HAP-1 (cell line): ENCODE results near the gene XPO6.
"Not testable (repeated sequence)": the region's sequence is repeated elsewhere in the genome, so short reads cannot be mapped to it uniquely, and the experiment has no call there.

ENCODE experiments used
- DNase-seq, 2 experiments: peaks; one replicate each; pipeline ENCODE4 v3.0.0-alpha.2; 2016 to 2020; ENCODE audit warnings: low spot score in 2 of 2
- H3K27me3 ChIP-seq: fragments of 250-450 bp; sonication (Bioruptor Pico); 2 replicates; pipeline ENCODE4 v1.5.1; 2020; ENCODE audit warnings: low read depth, mild to moderate bottlenecking, moderate library complexity
- H3K36me3 ChIP-seq: fragments of 250-450 bp; sonication (Bioruptor Pico); replicated peaks from 2 replicates; pipeline ENCODE4 v1.5.1; 2020; ENCODE audit warnings: mild to moderate bottlenecking
- H3K4me1 ChIP-seq: fragments of 250-450 bp; sonication (Bioruptor Pico); 2 replicates; pipeline ENCODE4 v1.5.1; 2020; ENCODE audit warnings: mild to moderate bottlenecking
- H3K4me3 ChIP-seq: fragments of 250-450 bp; sonication (Bioruptor Pico); 2 replicates; pipeline ENCODE4 v1.5.1; 2020; ENCODE audit warnings: mild to moderate bottlenecking, moderate library complexity
- H3K9me3 ChIP-seq: fragments of 250-450 bp; sonication (Bioruptor Pico); 2 replicates; pipeline ENCODE4 v1.5.1; 2020; ENCODE audit warnings: mild to moderate bottlenecking, moderate library complexity
- in situ Hi-C: fragments of 300-500 bp; cut with MboI; formaldehyde crosslinking; loops from 3 replicates; pipeline ENCODE4 v1.14.3; 2020; ENCODE audit warnings: low sequenced_read_pairs, inconsistent platforms, mixed read lengths

Gene XPO6, protein sequence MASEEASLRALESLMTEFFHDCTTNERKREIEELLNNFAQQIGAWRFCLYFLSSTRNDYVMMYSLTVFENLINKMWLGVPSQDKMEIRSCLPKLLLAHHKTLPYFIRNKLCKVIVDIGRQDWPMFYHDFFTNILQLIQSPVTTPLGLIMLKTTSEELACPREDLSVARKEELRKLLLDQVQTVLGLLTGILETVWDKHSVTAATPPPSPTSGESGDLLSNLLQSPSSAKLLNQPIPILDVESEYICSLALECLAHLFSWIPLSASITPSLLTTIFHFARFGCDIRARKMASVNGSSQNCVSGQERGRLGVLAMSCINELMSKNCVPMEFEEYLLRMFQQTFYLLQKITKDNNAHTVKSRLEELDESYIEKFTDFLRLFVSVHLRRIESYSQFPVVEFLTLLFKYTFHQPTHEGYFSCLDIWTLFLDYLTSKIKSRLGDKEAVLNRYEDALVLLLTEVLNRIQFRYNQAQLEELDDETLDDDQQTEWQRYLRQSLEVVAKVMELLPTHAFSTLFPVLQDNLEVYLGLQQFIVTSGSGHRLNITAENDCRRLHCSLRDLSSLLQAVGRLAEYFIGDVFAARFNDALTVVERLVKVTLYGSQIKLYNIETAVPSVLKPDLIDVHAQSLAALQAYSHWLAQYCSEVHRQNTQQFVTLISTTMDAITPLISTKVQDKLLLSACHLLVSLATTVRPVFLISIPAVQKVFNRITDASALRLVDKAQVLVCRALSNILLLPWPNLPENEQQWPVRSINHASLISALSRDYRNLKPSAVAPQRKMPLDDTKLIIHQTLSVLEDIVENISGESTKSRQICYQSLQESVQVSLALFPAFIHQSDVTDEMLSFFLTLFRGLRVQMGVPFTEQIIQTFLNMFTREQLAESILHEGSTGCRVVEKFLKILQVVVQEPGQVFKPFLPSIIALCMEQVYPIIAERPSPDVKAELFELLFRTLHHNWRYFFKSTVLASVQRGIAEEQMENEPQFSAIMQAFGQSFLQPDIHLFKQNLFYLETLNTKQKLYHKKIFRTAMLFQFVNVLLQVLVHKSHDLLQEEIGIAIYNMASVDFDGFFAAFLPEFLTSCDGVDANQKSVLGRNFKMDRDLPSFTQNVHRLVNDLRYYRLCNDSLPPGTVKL

DNA sequence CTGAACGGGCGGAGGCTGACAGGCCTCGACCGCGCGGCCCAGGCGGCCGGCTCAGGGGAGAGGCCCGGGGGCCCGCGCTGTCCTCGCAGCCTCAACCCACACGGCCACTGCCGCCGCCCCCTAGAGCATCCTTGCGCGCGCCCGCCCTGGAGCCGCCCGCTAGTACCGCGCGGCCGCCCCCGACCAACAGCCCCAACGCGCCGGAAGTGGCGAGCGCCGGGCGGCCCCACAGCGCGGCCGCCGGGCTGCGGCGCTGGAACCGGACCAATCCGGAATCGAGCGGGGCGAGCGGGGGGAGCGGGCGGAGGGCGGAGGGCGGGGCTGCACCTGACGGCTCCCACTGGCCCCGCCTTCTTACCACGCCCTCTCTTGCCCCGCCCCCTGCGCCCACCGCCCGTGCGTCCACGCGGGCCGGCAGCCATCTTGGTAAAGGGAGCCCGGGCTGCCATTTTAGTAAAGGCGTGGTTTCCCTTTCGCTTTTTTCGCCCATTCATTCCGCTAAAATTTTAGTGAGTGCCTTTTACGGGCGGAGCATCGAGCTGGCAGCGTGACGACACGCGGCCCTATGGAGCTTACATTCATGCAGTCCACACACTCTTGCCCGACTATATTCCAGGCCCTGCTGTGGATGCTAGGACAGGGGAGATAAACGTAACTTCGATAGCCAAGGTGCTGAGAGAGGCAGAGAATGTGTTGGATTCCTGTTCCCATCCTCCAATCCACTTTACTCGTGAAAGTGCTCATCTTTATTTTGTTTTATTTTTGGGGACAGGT lies at the start of gene XPO6:
Gene XPO6 (minus strand): TSS at position 208 of the 774 bp plus-strand sequence. CDS start 597 bp downstream, outside the sequence.
- peak within 1 kb of the TSS; percentile 84 for H3K4me3 ChIP-seq
- in situ Hi-C loops, result loop anchor here (5.0 to 25.0 kb wide), 2 partner anchors 45 to 250 kb away; no protein-coding TSS in a partner anchor
- H3K27me3 ChIP-seq, result no peaks in the 10 kb centered on the region
- peaks cover 21% of the 10 kb centered on the region for H3K4me1 ChIP-seq
- peaks cover 26% of the 10 kb centered on the region for H3K36me3 ChIP-seq
- H3K9me3 ChIP-seq, result no peaks in the 10 kb centered on the region
- DNase-seq, result peak; percentile 89 to 99

DNA sequence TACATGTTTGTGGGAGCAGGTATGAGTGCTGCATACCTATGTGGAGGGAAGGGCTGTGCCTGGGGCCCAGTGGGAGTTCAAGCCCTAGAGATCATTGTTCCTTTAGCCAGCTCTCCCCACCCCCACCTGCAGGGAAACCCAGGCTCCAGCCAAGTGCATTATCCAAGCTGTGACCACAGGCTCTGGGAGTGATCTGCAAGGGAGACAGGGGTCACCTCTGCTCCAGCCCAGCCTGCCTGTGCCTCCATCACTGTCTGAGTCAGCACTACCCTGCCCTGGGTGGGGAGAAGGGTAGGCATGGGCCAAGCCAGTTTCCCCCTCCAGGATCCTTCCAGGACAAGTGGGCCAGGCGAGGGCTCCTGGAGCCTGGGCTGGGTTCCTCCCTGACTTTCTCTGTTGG lies 48.4 kb upstream of the XPO6 start:
- Histone ChIP-seq H3K4me3 (no peak overlapping the region), H3K36me3 (no peaks in the 10 kb centered on the region), H3K4me1 (no peaks in the 10 kb centered on the region), H3K27me3 (no peaks in the 10 kb centered on the region), H3K9me3 (no peaks in the 10 kb centered on the region)
- DNase-seq, result no peak
- in situ Hi-C loops, result no loop called here

DNA sequence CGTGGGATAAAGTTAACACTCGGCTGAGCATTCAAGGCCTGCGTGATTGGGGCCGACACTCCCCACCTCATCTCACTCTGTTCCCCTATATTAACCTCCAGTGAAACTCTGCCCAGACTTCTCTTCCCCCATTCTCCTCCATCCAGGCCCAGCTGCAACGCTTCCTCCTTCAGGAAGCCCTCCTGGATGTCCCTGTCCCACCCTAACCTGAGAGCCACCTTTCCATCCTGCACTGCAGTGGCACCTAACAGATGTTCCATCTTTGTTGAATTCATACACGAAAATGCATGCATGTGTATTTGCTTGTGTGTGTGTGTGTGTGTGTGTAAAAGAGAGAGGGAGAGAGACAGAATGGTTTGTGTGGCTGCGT lies 48.0 kb upstream of the XPO6 start:
- in situ Hi-C loops, result no loop called here
- Histone ChIP-seq H3K9me3 (no peaks in the 10 kb centered on the region), H3K4me1 (no peaks in the 10 kb centered on the region), H3K27me3 (no peaks in the 10 kb centered on the region), H3K4me3 (no peak overlapping the region), H3K36me3 (no peaks in the 10 kb centered on the region)
- DNase-seq, result no peak

DNA sequence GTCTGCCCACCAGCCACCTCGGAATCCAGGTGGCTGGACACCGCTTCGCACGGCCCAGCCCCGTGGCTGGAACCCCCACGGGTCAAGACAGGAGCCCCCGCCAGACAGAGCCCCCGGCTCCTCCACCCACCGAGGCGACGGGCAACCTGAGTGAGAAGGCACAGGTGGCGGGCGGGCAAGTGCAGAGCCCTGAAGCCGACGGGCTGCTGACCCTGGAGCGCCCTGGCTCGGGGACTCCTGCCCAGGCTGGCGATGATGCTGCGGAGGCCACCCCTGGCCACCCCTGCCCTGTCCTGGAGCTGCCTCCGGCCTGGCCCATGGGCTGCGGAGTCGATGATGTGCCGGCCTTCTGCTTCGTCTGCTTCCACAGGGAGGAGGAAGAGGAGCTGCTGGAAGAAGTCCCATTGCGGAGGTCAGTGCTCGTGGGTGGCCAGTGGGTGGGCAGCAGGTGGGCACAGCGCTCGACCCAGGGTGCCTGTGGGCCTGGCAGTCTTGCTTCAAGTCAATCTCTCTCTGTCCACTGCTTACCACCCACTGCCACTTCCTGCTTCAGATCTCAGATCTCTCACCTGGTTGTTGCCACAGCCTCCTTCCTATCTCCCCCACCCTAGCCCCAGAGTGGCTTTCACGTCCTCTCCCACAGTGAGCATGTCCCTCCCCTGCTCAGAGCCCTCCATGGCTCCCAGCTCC lies 47.5 kb upstream of the XPO6 start:
- Histone ChIP-seq H3K4me1 (no peaks in the 10 kb centered on the region), H3K27me3 (no peaks in the 10 kb centered on the region), H3K9me3 (no peaks in the 10 kb centered on the region), H3K4me3 (no peak overlapping the region), H3K36me3 (no peaks in the 10 kb centered on the region)
- DNase-seq, result no peak
- in situ Hi-C loops, result no loop called here

DNA sequence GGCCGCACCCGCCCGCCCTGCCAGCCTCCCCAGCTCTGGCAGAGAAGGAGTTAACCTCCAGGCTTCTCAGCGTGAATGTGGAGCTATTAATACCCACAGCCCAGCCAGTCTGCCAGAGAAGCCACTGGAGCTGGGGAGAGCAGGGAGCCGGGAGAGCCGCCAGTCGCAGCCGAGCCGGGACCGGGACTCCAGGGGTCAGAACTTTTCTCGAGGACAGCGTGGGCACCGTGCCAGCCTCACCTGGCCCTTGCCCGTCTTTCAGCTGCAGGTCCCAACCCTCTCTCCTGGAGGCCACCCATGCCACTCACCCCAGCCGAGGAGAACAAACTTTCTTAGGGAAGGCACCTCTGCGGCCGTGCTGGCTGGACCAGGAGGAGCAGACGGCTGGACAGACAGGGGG lies 46.8 kb upstream of the XPO6 start:
- in situ Hi-C loops, result no loop called here
- Histone ChIP-seq H3K4me3 (no peak overlapping the region), H3K27me3 (no peaks in the 10 kb centered on the region), H3K9me3 (no peaks in the 10 kb centered on the region), H3K4me1 (no peaks in the 10 kb centered on the region), H3K36me3 (no peaks in the 10 kb centered on the region)
- no peak for DNase-seq

DNA sequence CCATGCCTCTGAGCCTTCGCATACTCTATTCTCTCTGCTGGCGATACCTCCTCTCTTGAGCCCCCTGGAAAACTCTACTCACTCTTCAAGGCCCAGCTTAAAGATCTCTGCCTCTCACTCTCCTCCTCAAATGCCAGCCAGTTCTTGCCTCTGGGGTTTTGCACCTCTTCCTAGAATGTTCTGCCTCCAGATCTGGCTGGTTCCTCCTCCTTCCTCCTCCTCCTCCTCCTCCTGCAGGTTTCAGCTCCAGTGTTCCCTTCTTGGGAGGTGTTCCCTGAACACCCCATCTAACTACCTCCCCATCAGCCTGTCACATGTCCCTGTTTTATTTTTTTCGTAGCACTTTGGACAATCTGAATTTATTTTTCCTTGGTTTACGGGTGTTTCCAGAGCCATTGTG lies 45.5 kb upstream of the XPO6 start:
- H3K4me3 ChIP-seq, result no peak overlapping the region
- H3K4me1 ChIP-seq, result no peaks in the 10 kb centered on the region
- no peaks in the 10 kb centered on the region for H3K36me3 ChIP-seq
- no peaks in the 10 kb centered on the region for H3K27me3 ChIP-seq
- H3K9me3 ChIP-seq, result no peaks in the 10 kb centered on the region
- in situ Hi-C loops, result no loop called here
- no peak for DNase-seq

DNA sequence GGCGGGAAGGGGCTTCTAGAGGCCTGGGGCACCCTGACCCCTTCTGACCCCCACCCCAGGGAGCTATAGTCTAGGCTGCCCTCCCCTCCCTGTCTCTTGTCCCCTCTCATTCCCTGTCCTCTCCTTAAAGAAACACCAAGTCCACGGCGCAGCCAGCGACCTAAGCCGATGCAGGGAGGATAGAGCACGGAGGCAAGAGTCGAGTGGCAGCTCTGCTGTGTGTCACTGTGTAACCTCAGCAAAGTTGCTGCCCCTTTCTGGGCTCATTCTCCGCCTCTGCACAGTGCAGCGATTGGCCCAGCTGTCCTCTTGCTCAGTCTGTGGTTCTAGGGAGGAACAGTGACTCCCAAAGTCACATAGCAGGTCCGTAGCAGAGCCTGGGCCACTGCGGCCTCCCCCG lies 44.1 kb upstream of the XPO6 start:
- H3K27me3 ChIP-seq, result no peaks in the 10 kb centered on the region
- H3K4me3 ChIP-seq, result no peak overlapping the region
- in situ Hi-C loops, result no loop called here
- H3K36me3 ChIP-seq, result no peaks in the 10 kb centered on the region
- H3K9me3 ChIP-seq, result no peaks in the 10 kb centered on the region
- no peaks in the 10 kb centered on the region for H3K4me1 ChIP-seq
- no peak for DNase-seq

DNA sequence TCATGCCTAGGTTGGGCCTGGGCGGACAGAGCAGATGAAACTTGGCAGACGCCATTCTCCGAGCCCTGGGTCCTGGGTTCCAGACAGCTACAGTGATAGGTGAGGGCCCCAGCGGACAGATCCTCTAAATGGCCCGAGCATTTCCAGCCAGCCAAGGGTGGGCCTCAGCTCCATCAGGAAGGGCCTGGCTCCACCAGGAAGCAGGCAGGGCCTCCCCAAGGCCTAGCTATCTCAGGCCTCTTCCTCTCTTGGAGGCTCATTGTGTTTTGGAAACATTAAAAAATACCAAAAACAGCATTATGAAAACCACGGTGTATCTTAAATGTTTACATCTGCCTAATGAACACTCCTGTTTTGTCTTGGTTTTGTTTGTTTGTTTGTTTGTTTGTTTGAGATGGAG lies 42.4 kb upstream of the XPO6 start:
- Histone ChIP-seq H3K36me3 (no peaks in the 10 kb centered on the region), H3K27me3 (no peaks in the 10 kb centered on the region), H3K9me3 (no peaks in the 10 kb centered on the region), H3K4me1 (no peaks in the 10 kb centered on the region), H3K4me3 (no peak overlapping the region)
- no peak for DNase-seq
- in situ Hi-C loops, result no loop called here

DNA sequence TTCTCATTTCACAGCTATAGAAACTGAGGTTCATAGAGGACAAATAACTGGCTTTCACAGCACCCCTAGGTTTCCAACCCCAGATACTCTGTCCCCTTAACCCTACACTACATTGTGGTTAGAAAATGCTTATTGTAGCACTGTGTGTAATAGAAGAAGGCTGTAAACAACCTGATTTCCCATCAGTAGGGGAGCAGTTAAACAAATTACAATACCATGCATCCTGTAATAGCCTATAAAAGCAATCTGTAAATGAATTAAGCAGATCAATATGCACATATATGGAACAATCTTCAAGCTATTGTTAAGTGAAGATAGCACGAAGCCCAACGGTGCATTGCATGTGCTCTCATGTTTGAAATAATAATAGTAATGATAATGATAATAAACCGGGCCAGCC lies 39.2 kb upstream of the XPO6 start:
- no peak for DNase-seq
- no peak overlapping the region for H3K4me3 ChIP-seq
- no peaks in the 10 kb centered on the region for H3K36me3 ChIP-seq
- in situ Hi-C loops, result no loop called here
- H3K27me3 ChIP-seq, result no peaks in the 10 kb centered on the region
- H3K9me3 ChIP-seq, result no peaks in the 10 kb centered on the region
- H3K4me1 ChIP-seq, result no peaks in the 10 kb centered on the region

DNA sequence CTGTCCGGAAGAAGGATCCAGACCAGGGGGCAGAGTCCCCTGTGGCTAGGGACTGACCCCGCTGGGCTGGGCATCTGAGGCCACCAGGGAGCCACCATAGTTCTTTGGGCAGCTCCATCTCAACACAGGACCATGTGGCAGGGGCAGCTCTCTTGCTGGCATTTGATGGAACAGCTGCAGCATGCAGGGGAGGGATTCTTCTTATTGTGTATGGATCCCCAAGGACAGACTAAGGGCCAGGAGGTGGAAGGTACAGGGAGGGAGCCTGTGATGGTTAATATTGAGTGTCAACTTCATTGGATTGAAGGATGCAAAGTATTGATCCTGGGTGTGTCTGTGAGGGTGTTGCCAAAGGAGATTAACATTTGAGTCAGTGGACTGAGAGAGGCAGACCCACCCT lies 37.7 kb upstream of the XPO6 start:
- H3K27me3 ChIP-seq, in situ Hi-C loops, H3K4me3 ChIP-seq, DNase-seq, H3K9me3 ChIP-seq, H3K4me1 ChIP-seq, H3K36me3 ChIP-seq: not testable (repeated sequence)

DNA sequence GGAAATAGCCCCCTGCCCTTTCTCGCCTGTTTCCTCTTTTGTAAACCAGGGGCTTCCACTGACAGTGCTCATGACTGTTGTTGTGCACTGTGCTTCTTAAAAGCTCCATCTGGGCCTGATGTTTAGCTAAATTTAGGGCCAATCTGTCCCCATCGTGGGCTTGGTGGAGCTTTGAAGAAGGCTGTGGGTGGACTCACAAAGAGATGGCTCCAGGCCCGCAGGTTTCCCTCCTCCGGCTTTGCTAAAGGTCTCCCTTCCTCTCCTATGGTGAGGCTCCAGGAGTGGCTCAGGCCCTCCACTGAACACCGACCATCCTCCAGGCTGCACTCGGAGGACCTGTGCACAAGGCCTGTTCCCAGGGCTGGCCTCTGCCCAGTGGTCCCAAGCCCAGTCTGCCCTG lies 30.2 kb upstream of the XPO6 start:
- no peak overlapping the region for H3K4me3 ChIP-seq
- H3K27me3 ChIP-seq, result no peaks in the 10 kb centered on the region
- H3K4me1 ChIP-seq, result no peaks in the 10 kb centered on the region
- in situ Hi-C loops, result no loop called here
- no peak for DNase-seq
- H3K36me3 ChIP-seq, result no peaks in the 10 kb centered on the region
- peaks cover 2% of the 10 kb centered on the region; the same call in 1 of the 2 replicates for H3K9me3 ChIP-seq

DNA sequence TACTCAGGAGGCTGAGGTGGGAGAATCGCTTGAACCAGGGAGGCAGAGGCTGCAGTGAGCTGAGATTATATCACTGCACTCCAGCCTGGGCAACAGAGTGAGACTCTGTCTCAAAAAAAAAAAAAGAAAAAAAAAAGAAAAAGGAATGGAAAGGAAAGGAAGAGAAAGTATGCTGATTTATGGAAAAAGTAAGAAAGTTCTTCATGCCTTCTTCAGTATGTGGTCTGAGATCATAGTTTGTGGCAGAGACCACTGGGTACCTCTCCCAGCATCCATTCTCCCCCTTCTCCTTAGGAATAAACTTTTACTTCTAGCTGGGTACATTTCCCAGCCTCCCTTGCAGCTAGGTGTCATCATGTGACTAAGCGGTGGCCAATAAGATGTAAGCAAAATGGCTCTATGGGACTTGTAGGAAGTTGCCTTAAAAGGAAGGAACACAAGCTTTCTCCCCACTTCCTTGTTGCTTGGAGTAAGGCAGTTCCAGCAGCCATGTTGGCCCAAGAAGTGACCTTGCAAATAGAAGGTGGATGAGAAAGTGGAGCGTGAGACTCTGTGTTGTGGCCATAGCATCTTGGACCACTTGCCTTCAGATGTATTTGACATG lies 26.1 kb upstream of the XPO6 start:
- in situ Hi-C loops, result no loop called here
- H3K4me1 ChIP-seq, result no peaks in the 10 kb centered on the region
- no peak for DNase-seq
- no peaks in the 10 kb centered on the region for H3K36me3 ChIP-seq
- H3K9me3 ChIP-seq, result peaks cover 2% of the 10 kb centered on the region; the same call in 1 of the 2 replicates
- no peak overlapping the region for H3K4me3 ChIP-seq
- H3K27me3 ChIP-seq, result no peaks in the 10 kb centered on the region
